Esophagus squamous epithelium (tissue), 4 donors: Measurements from ENCODE around the gene IL11.

Experiments used
- POLR2A ChIP-seq, 4 donors: fragments of 450-650 bp; IDR thresholded peaks; one replicate each; pipeline ENCODE4 v1.6.1; 2017; ENCODE audit warnings: antibody characterized with exemption in 4 of 4, mild to moderate bottlenecking in 4 of 4, moderate library complexity in 3 of 4
- TF ChIP-seq, protein P1 (sequence below), 6 experiments: fragments of 450-650 bp in 4 of 6; fragments of 200-600 bp in 2 of 6; sonication (generic) in 2 of 6; IDR thresholded peaks; one replicate each; pipeline ENCODE4 v1.5.1; 2016 to 2019; ENCODE audit warnings: antibody characterized with exemption in 6 of 6, mild to moderate bottlenecking in 4 of 6, moderate library complexity in 4 of 6

DNA sequence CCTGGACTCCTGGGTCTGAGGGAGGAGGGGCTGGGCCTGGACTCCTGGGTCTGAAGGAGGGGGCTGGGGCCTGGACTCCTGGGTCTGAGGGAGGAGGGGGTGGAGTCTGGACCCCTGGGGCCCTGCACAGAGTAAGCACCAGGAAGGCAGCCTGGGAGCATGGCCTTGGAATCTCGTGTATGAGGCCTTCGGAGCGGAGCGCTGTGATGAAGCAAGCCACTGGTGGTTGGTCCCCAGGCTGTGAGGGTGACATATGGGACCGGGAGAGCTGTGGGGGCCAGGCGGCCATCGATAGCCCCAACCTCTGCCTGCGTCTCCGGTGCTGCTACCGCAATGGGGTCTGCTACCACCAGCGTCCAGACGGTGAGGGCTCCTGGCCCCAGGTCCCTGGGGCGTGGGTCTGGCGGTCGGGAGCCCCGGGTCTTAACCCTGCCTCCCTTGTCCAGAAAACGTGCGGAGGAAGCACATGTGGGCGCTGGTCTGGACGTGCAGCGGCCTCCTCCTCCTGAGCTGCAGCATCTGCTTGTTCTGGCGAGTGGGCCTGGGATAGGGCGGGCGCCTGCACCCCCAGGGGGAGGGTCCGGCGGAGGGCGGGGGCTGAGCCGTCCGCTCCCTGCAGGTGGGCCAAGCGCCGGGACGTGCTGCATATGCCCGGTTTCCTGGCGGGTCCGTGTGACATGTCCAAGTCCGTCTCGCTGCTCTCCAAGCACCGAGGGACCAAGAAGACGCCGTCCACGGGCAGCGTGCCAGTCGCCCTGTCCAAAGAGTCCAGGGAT, 7.3 kb upstream of the IL11 start:
- TF ChIP-seq, protein P1, sequence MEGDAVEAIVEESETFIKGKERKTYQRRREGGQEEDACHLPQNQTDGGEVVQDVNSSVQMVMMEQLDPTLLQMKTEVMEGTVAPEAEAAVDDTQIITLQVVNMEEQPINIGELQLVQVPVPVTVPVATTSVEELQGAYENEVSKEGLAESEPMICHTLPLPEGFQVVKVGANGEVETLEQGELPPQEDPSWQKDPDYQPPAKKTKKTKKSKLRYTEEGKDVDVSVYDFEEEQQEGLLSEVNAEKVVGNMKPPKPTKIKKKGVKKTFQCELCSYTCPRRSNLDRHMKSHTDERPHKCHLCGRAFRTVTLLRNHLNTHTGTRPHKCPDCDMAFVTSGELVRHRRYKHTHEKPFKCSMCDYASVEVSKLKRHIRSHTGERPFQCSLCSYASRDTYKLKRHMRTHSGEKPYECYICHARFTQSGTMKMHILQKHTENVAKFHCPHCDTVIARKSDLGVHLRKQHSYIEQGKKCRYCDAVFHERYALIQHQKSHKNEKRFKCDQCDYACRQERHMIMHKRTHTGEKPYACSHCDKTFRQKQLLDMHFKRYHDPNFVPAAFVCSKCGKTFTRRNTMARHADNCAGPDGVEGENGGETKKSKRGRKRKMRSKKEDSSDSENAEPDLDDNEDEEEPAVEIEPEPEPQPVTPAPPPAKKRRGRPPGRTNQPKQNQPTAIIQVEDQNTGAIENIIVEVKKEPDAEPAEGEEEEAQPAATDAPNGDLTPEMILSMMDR (IDR thresholded peaks at IDR 0.05), result no peak
- TF ChIP-seq POLR2A (IDR thresholded peaks at IDR 0.05), result no peak
